HG03060 (cell line): Measurements from ENCODE around the gene COL28A1.
"Not testable (repeated sequence)": the region's sequence is repeated elsewhere in the genome, so short reads cannot be mapped to it uniquely, and the experiment has no call there.

Experiments used
- ATAC-seq: cut with Tn5 transposase; IDR thresholded peaks from one replicate; pipeline ENCODE4 v1.9.1; 2021; ENCODE audit warnings: low read depth, moderate number of reproducible peaks; ENCODE audit not compliant: unreplicated experiment

COL28A1 gene

GRCh38 chr7:7478569-7478968 lies 57.1 kb downstream of the COL28A1 start:
- ATAC-seq = no peak

GRCh38 chr7:7477641-7478040 lies 58.0 kb downstream of the COL28A1 start:
- not testable (repeated sequence) for ATAC-seq

GRCh38 chr7:7476381-7476780 lies 59.3 kb downstream of the COL28A1 start:
- no peak for ATAC-seq

DNA sequence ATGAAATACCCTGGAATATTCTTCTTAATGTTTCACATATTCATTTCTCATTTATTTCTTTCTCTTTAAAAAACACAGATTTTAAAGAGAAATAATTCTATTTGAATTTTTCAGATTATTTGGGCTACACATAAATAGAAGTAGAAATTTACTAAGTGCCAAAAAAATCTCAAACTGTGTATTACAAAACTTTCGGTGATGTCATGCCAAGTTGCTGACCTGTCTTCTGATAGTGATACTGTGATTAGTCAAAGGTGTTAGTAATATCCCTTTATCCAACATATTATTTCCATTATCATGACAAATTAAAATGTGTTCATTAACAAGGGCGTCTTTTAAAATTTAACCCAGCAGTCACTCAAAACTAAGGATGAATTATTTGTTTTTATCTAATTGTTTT lies 60.1 kb downstream of the COL28A1 start:
- no peak for ATAC-seq

- no peak for ATAC-seq
These were observed 61.2 kb downstream of the COL28A1 start for GRCh38 chr7:7474436-7474835.

GRCh38 chr7:7464991-7465765 lies 70.5 kb downstream of the COL28A1 start:
- ATAC-seq = not testable (repeated sequence)

GRCh38 chr7:7454000-7454399 lies 81.7 kb downstream of the COL28A1 start:
- no peak for ATAC-seq

DNA sequence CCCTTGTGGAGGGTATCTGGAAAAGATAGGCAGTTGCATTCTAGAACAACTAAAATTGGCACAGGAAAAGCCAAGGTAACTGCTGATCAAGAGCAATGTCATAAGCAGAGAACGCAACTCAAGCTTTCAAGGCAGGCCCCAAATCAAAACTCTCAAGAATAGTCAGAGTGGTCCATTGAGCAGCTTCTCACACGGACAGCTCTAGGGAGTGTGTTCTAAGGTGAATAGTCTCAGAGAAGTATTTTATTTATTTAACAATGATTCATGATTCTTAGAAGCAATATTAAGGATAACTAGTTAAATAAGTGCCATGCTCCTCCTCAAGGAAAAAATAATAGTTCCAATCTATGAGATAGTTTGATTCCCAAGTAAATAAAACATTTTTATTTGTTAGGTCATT lies 83.0 kb downstream of the COL28A1 start:
- ATAC-seq = no peak

GRCh38 chr7:7452119-7452518 lies 83.6 kb downstream of the COL28A1 start:
- ATAC-seq = no peak

DNA sequence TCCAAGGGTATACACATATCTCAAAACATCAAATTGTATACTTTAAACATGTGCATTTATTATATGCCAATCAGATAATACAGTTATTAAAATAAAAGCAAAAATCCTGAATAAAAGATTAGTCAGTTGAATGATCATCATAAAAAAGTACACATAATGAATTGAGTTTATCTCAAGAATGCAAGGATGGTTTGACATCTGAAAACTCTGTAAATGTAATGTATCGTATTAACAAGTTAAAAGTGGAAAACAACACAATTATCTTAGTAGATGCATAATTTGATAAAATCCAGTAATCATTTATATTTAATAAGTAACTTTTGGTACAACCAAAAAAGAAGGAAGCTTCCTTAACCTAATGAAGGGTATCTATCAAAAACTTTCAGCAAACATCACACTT lies 86.6 kb downstream of the COL28A1 start:
- ATAC-seq = no peak

DNA sequence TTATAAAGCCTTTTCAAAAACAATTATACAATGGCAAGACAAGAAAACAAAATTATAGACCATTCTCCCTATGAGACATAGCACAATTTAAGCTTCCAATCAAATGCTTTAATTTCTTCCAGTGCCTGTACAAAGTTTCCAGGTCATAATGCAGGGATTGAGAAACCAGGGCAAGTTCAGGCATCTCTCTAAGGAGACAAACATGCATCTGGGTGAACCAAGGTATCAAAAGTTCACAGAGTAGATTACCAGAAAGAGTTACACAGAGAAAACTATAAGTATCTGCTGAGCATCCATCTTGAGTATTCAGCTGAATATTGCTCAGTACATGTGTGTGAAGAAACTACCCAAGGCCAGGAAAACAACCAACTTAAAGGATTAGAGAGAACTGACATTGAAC lies 89.1 kb downstream of the COL28A1 start:
- no peak for ATAC-seq

GRCh38 chr7:7443806-7444350 lies 91.8 kb downstream of the COL28A1 start:
- no peak for ATAC-seq

- ATAC-seq = no peak
These were observed 96.1 kb downstream of the COL28A1 start for GRCh38 chr7:7439564-7439963.

- ATAC-seq = no peak
These were observed 96.8 kb downstream of the COL28A1 start for GRCh38 chr7:7438851-7439250.

GRCh38 chr7:7435978-7436377 lies 99.7 kb downstream of the COL28A1 start:
- no peak for ATAC-seq

DNA sequence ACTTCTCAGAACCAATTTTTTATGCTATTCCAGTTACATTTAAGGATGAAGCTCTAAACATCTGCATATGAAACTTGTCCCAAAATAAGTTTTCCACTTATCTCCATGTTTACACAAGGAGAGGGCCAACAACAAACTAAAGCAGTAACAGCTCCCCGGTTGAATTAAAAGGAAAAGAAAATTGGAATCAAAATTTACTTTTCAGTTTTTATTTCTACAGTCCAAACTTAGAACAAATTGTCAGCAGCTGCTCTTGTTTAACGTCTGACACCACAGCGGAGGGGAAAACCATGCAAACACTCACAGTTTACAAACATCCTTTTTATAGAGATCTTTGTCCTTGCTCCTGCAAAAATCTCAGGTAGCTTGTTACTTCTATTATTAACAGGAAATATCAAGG lies 101.3 kb downstream of the COL28A1 start:
- no peak for ATAC-seq

DNA sequence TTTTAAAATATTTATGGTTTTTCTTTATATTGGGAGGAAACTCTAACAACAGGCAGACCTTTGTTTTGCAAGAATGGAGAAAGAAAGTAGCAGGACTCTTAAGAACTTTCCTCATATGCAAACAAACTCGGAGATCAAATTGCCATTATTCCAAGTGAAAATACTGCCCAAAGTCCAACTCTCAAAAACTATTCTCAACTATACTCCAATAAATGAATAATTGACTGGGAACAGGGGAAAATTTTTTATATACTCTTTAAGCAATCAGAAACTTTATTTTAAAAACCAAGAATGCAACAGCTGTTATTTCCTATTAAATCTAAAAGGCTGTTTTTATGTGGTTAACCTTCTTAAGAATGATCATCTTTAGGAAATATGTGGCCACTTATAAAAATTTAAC lies 101.9 kb downstream of the COL28A1 start:
- ATAC-seq = no peak

GRCh38 chr7:7432979-7433378 lies 102.7 kb downstream of the COL28A1 start:
- ATAC-seq = no peak

- no peak for ATAC-seq
These were observed 106.9 kb downstream of the COL28A1 start for GRCh38 chr7:7428806-7429205.

- ATAC-seq = no peak
These were observed 108.3 kb downstream of the COL28A1 start for GRCh38 chr7:7427363-7427762.

DNA sequence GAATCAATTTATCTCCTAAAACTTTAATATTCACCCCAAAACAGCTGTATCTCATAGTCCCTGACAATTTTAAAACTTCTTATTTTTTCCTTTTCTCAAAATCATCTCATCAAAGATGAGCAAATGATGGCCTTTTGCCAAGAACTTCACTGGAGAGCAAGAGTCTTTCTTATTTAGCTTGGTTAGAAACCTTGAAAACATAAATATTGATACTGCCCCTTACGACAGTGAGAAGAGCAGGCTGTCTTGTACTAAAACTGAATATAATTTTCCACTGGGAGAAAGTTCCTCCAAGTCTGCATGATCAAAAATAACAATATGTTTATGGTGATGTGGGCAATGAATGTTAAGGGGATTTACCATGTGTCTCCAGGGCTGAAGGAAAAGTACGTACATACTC lies 109.0 kb downstream of the COL28A1 start:
- no peak for ATAC-seq

DNA sequence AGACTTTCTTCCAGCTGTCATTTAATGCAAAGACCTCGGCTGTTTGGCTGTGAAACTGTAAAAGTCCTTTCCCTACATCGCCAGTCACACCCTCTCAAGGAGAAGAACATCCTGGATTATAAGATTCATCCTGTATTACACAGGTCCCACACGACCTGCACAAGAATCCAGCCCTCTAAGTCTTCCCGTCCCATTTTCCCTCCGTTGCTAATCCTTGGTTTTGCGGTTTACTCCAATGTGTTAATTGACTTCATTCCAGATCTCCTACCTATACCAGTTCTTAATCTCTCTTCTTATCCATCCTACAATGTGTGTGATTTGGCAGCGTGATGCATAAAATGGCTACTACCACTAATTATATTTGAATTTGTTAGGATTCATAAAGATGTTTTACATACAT lies 110.4 kb downstream of the COL28A1 start:
- no peak for ATAC-seq
